A673 (cell line): ENCODE measurements around the gene ERP44.

Experiments used
- CTCF ChIP-seq: fragments of 300-800, 200-600 bp; sonication (generic); conservative IDR thresholded peaks from 2 replicates; pipeline ENCODE4 v1.5.1; 2017; ENCODE audit warnings: low read depth, mild to moderate bottlenecking, antibody characterized with exemption, low read length, moderate library complexity, mixed read lengths
- EZH2 ChIP-seq: fragments of 200-600 bp; sonication (generic); IDR thresholded peaks from 2 replicates; pipeline ENCODE4 v1.6.1; 2017; ENCODE audit warnings: borderline replicate concordance, low read depth, mild to moderate bottlenecking, mixed read lengths, antibody characterized with exemption, low read length; ENCODE audit not compliant: poor library complexity, severe bottlenecking

GRCh38 chr9:99986642-99987041 is 112.2 kb downstream of the ERP44 start:
- TF ChIP-seq EZH2 (no peak), CTCF (no peak)
